GM12891 (cell line): ENCODE data around the gene TARP.

Experiments used
- POLR2A ChIP-seq: IDR thresholded peaks from 2 replicates; pipeline ENCODE4 v1.6.1; 2011; ENCODE audit warnings: low read depth, low read length, control low read depth
- POLR2AphosphoS5 ChIP-seq: IDR thresholded peaks from 2 replicates; pipeline ENCODE4 v1.6.1; 2011; ENCODE audit warnings: low read depth, low read length, control low read depth

DNA sequence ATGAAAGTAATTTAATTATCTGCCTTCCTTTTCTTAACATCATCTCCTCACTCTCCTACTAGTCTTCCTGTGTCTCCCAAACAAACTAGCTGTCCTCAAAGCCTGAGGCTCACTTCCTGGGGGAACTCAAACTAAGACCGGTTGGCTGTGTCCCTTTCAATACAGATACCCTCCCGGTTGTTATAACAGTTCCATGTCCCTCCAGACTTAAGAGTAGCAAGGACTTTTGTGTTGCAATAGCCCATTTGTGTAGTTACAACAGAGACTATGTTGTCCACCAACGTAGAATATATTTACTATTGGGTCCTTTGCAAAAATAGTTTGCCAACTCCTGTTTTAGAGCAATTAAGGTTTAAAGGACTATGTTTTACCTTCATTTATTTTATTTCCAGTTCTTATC is 8.6 kb upstream of the TARP start:
- TF ChIP-seq POLR2AphosphoS5 (no peak), POLR2A (no peak)
